B cell (primary cell): ENCODE measurements around the gene ZCCHC7. TPM values are rescaled to one million over a fixed set of nuclear protein-coding genes. Genes with fewer than 3 reads are reported as not detected.

Source experiments
- ATAC-seq: fragments of 200-7000 bp; cut with Tn5 transposase; one replicate; pipeline ENCODE4 v1.10.0; 2021; ENCODE audit warnings: low read depth, mild to moderate bottlenecking, moderate number of reproducible peaks, moderate library complexity
- CTCF ChIA-PET: fragments of 350-600 bp; sonication (Branson Sonifier 250); formaldehyde crosslinking; loops from one replicate; lab custom pipeline; 2021; ENCODE audit warnings: antibody characterized with exemption, inconsistent platforms; lab: Charles Lee
- POLR2A ChIA-PET: fragments of 350-600 bp; sonication (Branson Sonifier 250); formaldehyde crosslinking; loops from one replicate; lab custom pipeline; 2021; ENCODE audit warnings: antibody characterized with exemption; lab: Charles Lee
- DNase-seq: peaks from one replicate; pipeline ENCODE4 v3.0.0; 2013
- H2AFZ ChIP-seq: 2 replicates; pipeline ENCODE4 v1.6.1; 2012; ENCODE audit warnings: mild to moderate bottlenecking, low read depth, low read length; ENCODE audit not compliant: insufficient read depth, poor library complexity, severe bottlenecking
- H3K27ac ChIP-seq, 2 donors: 1 replicate in 1 of 2; 2 replicates in 1 of 2; pipeline ENCODE4 v1.5.1; 2012 to 2013; ENCODE audit warnings: low read length in 2 of 2, mild to moderate bottlenecking in 2 of 2, moderate library complexity in 1 of 2
- H3K27me3 ChIP-seq, 4 experiments: fragments of 200-600 bp in 1 of 4; sonication (generic) in 1 of 4; replicated peaks in 1 of 4; 1 replicate in 2 of 4; 2 replicates in 2 of 4; pipeline versions ENCODE4 v1.6.1 to v1.7.0; 2013 to 2016; ENCODE audit warnings: low read length in 3 of 4, mild to moderate bottlenecking in 2 of 4, mixed read lengths in 1 of 4, moderate library complexity in 1 of 4; ENCODE audit not compliant: insufficient read depth in 4 of 4, control insufficient read depth in 3 of 4; ENCODE audit errors: control extremely low read depth in 1 of 4
- H3K36me3 ChIP-seq, 2 experiments: replicated peaks in 1 of 2; 1 replicate in 1 of 2; 2 replicates in 1 of 2; pipeline versions ENCODE4 v1.6.1 to v1.7.1; 2013; ENCODE audit warnings: low read length in 1 of 2; ENCODE audit not compliant: insufficient read depth in 2 of 2, control insufficient read depth in 1 of 2; ENCODE audit errors: control extremely low read depth in 1 of 2, extremely low read depth in 1 of 2
- H3K4me1 ChIP-seq, 2 donors: fragments of 200-600 bp in 1 of 2; sonication (generic) in 1 of 2; 1 replicate in 1 of 2; 2 replicates in 1 of 2; pipeline versions ENCODE4 v1.5.1 to v1.6.1; 2013 to 2017; ENCODE audit warnings: low read length in 2 of 2; ENCODE audit not compliant: control insufficient read depth in 2 of 2, insufficient read depth in 2 of 2
- H3K4me2 ChIP-seq: replicated peaks from 2 replicates; pipeline ENCODE3; 2012; ENCODE audit warnings: mild to moderate bottlenecking, low read depth, low read length; ENCODE audit not compliant: poor library complexity, severe bottlenecking
- H3K4me3 ChIP-seq, 5 experiments: fragments of 200-600 bp in 1 of 5; sonication (generic) in 1 of 5; 1 replicate in 3 of 5; 2 replicates in 2 of 5; pipeline versions ENCODE4 v1.5.1 to v1.7.0; 2011 to 2016; ENCODE audit warnings: low read length in 4 of 5, mild to moderate bottlenecking in 4 of 5, low read depth in 2 of 5, control low read depth in 1 of 5, moderate library complexity in 1 of 5; ENCODE audit not compliant: insufficient read depth in 1 of 5; ENCODE audit errors: control extremely low read depth in 1 of 5, extremely low read depth in 1 of 5
- H3K79me2 ChIP-seq: fragments of 200-600 bp; sonication (generic); one replicate; pipeline ENCODE4 v1.6.0; 2016; ENCODE audit warnings: low read length; ENCODE audit not compliant: control insufficient read depth, insufficient read depth
- H3K9ac ChIP-seq: fragments of 200-600 bp; sonication (generic); 2 replicates; pipeline ENCODE4 v1.6.1; 2017; ENCODE audit warnings: mild to moderate bottlenecking, low read length, moderate library complexity
- H3K9me3 ChIP-seq, 3 donors: one replicate each; pipeline versions ENCODE4 v1.6.1 to v1.7.1; 2013; ENCODE audit warnings: low read length in 2 of 3; ENCODE audit not compliant: control insufficient read depth in 2 of 3, insufficient read depth in 1 of 3; ENCODE audit errors: control extremely low read depth in 1 of 3
- H4K20me1 ChIP-seq: 2 replicates; pipeline ENCODE4 v1.6.0; 2012; ENCODE audit warnings: mild to moderate bottlenecking, low read length; ENCODE audit not compliant: insufficient read depth, control insufficient read depth, poor library complexity, severe bottlenecking
- H3K27ac Mint-ChIP-seq: one replicate; pipeline ENCODE4 v1.8.0; 2021; ENCODE audit warnings: mixed read lengths
- H3K27me3 Mint-ChIP-seq: one replicate; pipeline ENCODE4 v1.8.0; 2021; ENCODE audit warnings: mixed read lengths
- H3K4me1 Mint-ChIP-seq: one replicate; pipeline ENCODE4 v1.8.0; 2021; ENCODE audit warnings: mixed read lengths
- H3K4me3 Mint-ChIP-seq: one replicate; pipeline ENCODE4 v1.8.0; 2021; ENCODE audit warnings: mixed read lengths
- H3K9me3 Mint-ChIP-seq: one replicate; pipeline ENCODE4 v1.8.0; 2022; ENCODE audit warnings: mixed read lengths; ENCODE audit not compliant: insufficient read depth
- EZH2 ChIP-seq: IDR thresholded peaks from 2 replicates; pipeline ENCODE4 v1.6.1; 2012; ENCODE audit warnings: borderline replicate concordance, low read depth, mild to moderate bottlenecking, moderate library complexity, low read length; ENCODE audit not compliant: insufficient read depth, poor library complexity, severe bottlenecking
- whole genome bisulfite sequencing: methylation state at CpG from one replicate; pipeline ENCODE4 v1.1.5; 2013; ENCODE audit warnings: missing lambda C conversion rate; ENCODE audit not compliant: insufficient coverage; 5-methylcytosine and 5-hydroxymethylcytosine counted together
- intact Hi-C: fragments of 100-400 bp; cut with micrococcal nuclease; formaldehyde crosslinking; loops from one replicate; pipeline ENCODE4 v1.10.0; 2022
- polyA plus RNA-seq: library from polyadenylated mRNA; depleted of rRNA; stranded (reverse); fragments of >200 nt; gene quantifications from 2 replicates; pipeline ENCODE4 v1.2.3, GENCODE V29; 2012
- total RNA-seq, 2 donors: library from RNA; stranded (reverse); fragments of 120-200 nt in 1 of 2; gene quantifications; 1 replicate in 1 of 2; 2 replicates in 1 of 2; pipeline versions ENCODE4 v1.2.3 to v1.2.4, GENCODE V29; 2013 to 2022
- TF ChIP-seq, protein P1 (sequence below): fragments of 200-600 bp; IDR thresholded peaks from one replicate; pipeline ENCODE4 v1.8.0; 2022; ENCODE audit warnings: antibody characterized with exemption, mild to moderate bottlenecking

Gene ZCCHC7
- total and polyA plus RNA-seq, 2 donors (not counting 1 experiment from before 2014, with no cell fraction given), result 56.3 to 83.5 TPM

DNA sequence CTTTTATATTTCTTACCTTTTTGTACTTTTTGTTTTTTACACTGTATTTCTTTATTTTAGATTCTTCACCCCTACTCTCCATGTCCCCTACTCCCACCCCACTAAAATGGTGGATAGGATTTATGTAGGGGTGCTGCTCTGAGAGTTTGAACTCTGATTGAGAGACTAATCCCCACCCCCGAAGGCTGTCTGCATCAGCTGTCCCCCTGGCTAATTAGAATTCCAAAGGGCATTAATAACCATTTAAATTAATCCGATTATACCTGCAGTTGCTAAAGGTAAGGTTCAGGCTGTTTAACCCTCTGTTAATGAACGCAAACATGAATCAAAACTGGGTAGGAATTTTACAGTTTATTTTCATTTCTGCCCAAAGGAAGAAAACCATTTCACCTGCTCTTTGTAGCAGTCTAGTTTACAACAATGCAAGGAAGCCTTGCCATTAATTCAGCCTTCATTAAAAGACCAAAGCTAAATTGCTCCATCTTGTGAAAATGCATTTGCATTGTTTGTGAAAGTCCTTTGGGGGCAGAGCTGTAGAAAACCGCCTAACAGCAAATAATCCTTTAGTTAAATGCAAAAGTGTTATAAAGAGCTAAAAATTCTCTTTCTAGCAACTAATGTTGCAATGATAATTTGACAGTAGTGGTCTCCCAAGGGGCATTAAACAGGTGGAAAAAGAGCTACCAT lies 71.2 kb downstream of the ZCCHC7 start:
- Histone ChIP-seq H3K9ac (peak overlapping the region; percentile 3), H3K27ac (peak overlapping the region; percentile 41 to 87), H3K9me3 (peaks cover 0 to 4% (median 0%) of the 10 kb centered on the region in 3 donors), H3K79me2 (peaks cover 78% of the 10 kb centered on the region), H2AFZ (peak overlapping the region; percentile 3), H3K4me1 (peaks cover 70 to 86% of the 10 kb centered on the region in 2 donors), H3K4me2 (peak overlapping the region; percentile 44), H3K27me3 (no peaks in the 10 kb centered on the region), H4K20me1 (no peaks in the 10 kb centered on the region), H3K36me3 (peaks cover 2 to 5% of the 10 kb centered on the region in 2 experiments), H3K4me3 (peak overlapping the region in 1 of 5 experiments; percentile 25)
- H3K9me3 Mint-ChIP-seq, result no peaks in the 10 kb centered on the region
- H3K27ac Mint-ChIP-seq, result peak overlapping the region; percentile 83
- no peaks in the 10 kb centered on the region for H3K27me3 Mint-ChIP-seq
- peaks cover 80% of the 10 kb centered on the region for H3K4me1 Mint-ChIP-seq
- no CpG with 5 or more reads among the region's 4 CpGs for WGBS
- no peak for TF ChIP-seq EZH2
- TF ChIP-seq, protein P1, sequence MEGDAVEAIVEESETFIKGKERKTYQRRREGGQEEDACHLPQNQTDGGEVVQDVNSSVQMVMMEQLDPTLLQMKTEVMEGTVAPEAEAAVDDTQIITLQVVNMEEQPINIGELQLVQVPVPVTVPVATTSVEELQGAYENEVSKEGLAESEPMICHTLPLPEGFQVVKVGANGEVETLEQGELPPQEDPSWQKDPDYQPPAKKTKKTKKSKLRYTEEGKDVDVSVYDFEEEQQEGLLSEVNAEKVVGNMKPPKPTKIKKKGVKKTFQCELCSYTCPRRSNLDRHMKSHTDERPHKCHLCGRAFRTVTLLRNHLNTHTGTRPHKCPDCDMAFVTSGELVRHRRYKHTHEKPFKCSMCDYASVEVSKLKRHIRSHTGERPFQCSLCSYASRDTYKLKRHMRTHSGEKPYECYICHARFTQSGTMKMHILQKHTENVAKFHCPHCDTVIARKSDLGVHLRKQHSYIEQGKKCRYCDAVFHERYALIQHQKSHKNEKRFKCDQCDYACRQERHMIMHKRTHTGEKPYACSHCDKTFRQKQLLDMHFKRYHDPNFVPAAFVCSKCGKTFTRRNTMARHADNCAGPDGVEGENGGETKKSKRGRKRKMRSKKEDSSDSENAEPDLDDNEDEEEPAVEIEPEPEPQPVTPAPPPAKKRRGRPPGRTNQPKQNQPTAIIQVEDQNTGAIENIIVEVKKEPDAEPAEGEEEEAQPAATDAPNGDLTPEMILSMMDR, result no peak
- ATAC-seq (no peak), DNase-seq (peak; percentile 27)
- peak overlapping the region; percentile 69 for H3K4me3 Mint-ChIP-seq
- ChIA-PET CTCF (interaction anchor here (0.6 to 4.0 kb wide), 16 partner anchors 10 to 508 kb away, joined by 3 to 17 read pairs (median 4); partner anchors contain the start of gene ZCCHC7), POLR2A (interaction anchor here (0.8 kb wide), 2 partner anchors 154 to 157 kb away, joined by 3 to 5 read pairs; partner anchors contain the start of gene PAX5)
- intact Hi-C loops, result loop anchor here (2.0 to 5.0 kb wide), 2 partner anchors 13 to 199 kb away; no protein-coding TSS in a partner anchor

DNA sequence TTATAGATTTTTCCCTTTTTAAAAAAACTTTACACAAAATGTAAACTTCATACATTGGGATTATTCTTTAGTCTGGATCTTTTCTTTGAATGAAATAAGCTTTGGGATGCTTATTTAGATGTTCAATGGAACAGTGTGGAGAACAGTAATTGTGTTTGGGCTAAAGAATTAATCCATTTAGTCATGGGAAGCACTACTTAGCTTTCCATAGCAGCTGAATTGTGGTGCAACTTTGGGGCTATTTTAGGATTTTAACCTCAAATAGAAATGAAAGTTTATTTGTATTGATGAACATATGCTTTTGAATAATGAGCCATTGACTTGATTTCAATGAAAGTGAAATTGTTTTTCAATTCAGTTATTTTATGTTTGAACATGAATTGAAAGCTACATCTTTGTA lies 72.4 kb downstream of the ZCCHC7 start:
- no peak for TF ChIP-seq EZH2
- TF ChIP-seq, protein P1, result no peak
- DNase-seq, result no peak
- H3K27ac ChIP-seq, result peak overlapping the region; percentile 41 to 87
- Mint-ChIP-seq H3K27ac (peak overlapping the region; percentile 83), H3K4me3 (peak overlapping the region; percentile 69), H3K27me3 (no peaks in the 10 kb centered on the region), H3K4me1 (peaks cover 76% of the 10 kb centered on the region), H3K9me3 (no peaks in the 10 kb centered on the region)
- ChIA-PET CTCF (interaction anchor here (0.8 to 4.0 kb wide), 10 partner anchors 9 to 320 kb away, joined by 4 to 17 read pairs (median 5); no protein-coding TSS in a partner anchor), POLR2A (interaction anchor here (0.5 to 0.6 kb wide), 3 partner anchors 9 to 39 kb away, joined by 3 to 4 read pairs (median 3); no protein-coding TSS in a partner anchor)
- peaks cover 0 to 4% (median 0%) of the 10 kb centered on the region in 3 donors for H3K9me3 ChIP-seq
- no peak overlapping the region for H2AFZ ChIP-seq
- H3K4me2 ChIP-seq, result peak overlapping the region; percentile 44
- ATAC-seq, result no peak
- H3K9ac ChIP-seq, result peak overlapping the region; percentile 3
- peaks cover 70 to 82% of the 10 kb centered on the region in 2 donors for H3K4me1 ChIP-seq
- no peak overlapping the region for H3K4me3 ChIP-seq
- intact Hi-C loops, result loop anchor here (2.0 to 5.0 kb wide), 2 partner anchors 14 to 201 kb away; no protein-coding TSS in a partner anchor
- peaks cover 2 to 5% of the 10 kb centered on the region in 2 experiments for H3K36me3 ChIP-seq
- no peaks in the 10 kb centered on the region for H3K27me3 ChIP-seq
- peaks cover 76% of the 10 kb centered on the region for H3K79me2 ChIP-seq
- no peaks in the 10 kb centered on the region for H4K20me1 ChIP-seq
